HCT116 (cell line): ENCODE results near the gene SPPL2B. TPM values are rescaled to one million over a fixed set of nuclear protein-coding genes. Genes with fewer than 3 reads are reported as not detected.
"Not testable (repeated sequence)": the region's sequence is repeated elsewhere in the genome, so short reads cannot be mapped to it uniquely, and the experiment has no call there.

Experiments used
- ATAC-seq: fragments of 200-7000 bp; cut with Tn5 transposase; 2 replicates; pipeline ENCODE4 v1.9.1; 2020; ENCODE audit warnings: mild to moderate bottlenecking, moderate library complexity
- BruUV-seq: library from RNA; stranded (reverse); fragments of 400-500 nt; replicated peaks from 2 replicates; lab custom pipeline; 2021; lab: Mats Ljungman, UMichigan
- CTCF ChIA-PET: fragments of 300-600 bp; sonication (Branson Sonifier 250); formaldehyde crosslinking; loops from one replicate; lab custom pipeline; 2021; ENCODE audit warnings: antibody characterized with exemption; lab: Charles Lee
- POLR2A ChIA-PET: fragments of 300-600, 350-600 bp; sonication (Branson Sonifier 250); formaldehyde crosslinking; loops from one replicate; lab custom pipeline; 2021; ENCODE audit warnings: antibody characterized with exemption; lab: Charles Lee
- RAD21 ChIA-PET, 2 experiments: fragments of 300-600 bp; sonication (Branson Sonifier 250); formaldehyde crosslinking; loops; one replicate each; lab custom pipeline; 2023; ENCODE audit warnings: low total read pairs in 2 of 2; ENCODE audit not compliant: uncharacterized antibody in 2 of 2, unreplicated experiment in 2 of 2, low non-redundant PET in 1 of 2; lab: Charles Lee
- DNase-seq: peaks from one replicate; pipeline ENCODE4 v3.0.0-alpha.2; 2010; ENCODE audit warnings: low read depth, low spot score
- H2AFZ ChIP-seq: fragments of 200-600 bp; shearing (Covaris generic), sonication (generic); 2 replicates; pipeline ENCODE4 v1.6.1; 2017; ENCODE audit warnings: low read depth, mixed run types, mixed read lengths, antibody characterized with exemption, low read length; ENCODE audit not compliant: poor library complexity, severe bottlenecking
- H3K27ac ChIP-seq: 2 replicates; pipeline ENCODE4 v1.5.1; 2012; ENCODE audit warnings: low read depth, low read length
- H3K27me3 ChIP-seq: fragments of 200-600 bp; sonication (generic); 2 replicates; pipeline ENCODE4 v1.6.1; 2016; ENCODE audit warnings: mixed run types, low read length, mixed read lengths; ENCODE audit not compliant: insufficient read depth
- H3K36me3 ChIP-seq, 2 experiments: fragments of 200-500 bp in 1 of 2; fragments of 200-600 bp in 1 of 2; sonication (Bioruptor generic) in 1 of 2; sonication (generic) in 1 of 2; 2 replicates each; pipeline versions ENCODE4 v1.5.1 to v1.6.1; 2014 to 2016; ENCODE audit warnings: low read length in 2 of 2, inconsistent platforms in 1 of 2, mixed read lengths in 1 of 2, mixed run types in 1 of 2; ENCODE audit not compliant: insufficient read depth in 2 of 2, control insufficient read depth in 1 of 2
- H3K4me1 ChIP-seq, 2 experiments: fragments of 200-600 bp in 1 of 2; sonication (generic) in 1 of 2; 2 replicates each; pipeline versions ENCODE4 v1.5.1 to v1.6.1; 2012 to 2017; ENCODE audit warnings: low read length in 2 of 2, inconsistent platforms in 1 of 2, mild to moderate bottlenecking in 1 of 2, mixed read lengths in 1 of 2, mixed run types in 1 of 2, moderate library complexity in 1 of 2; ENCODE audit not compliant: insufficient read depth in 2 of 2, control insufficient read depth in 1 of 2
- H3K4me2 ChIP-seq: fragments of 200-600 bp; sonication (generic); 2 replicates; pipeline ENCODE4 v1.6.1; 2017; ENCODE audit warnings: mixed run types, low read length, mixed read lengths
- H3K4me3 ChIP-seq, 2 experiments: fragments of 200-600 bp in 1 of 2; sonication (generic) in 1 of 2; replicated peaks in 1 of 2; 2 replicates each; pipeline ENCODE4 v1.5.1; 2011 to 2016; ENCODE audit warnings: low read length in 2 of 2, control low read depth in 1 of 2, low read depth in 1 of 2, mild to moderate bottlenecking in 1 of 2, mixed read lengths in 1 of 2, mixed run types in 1 of 2
- H3K79me2 ChIP-seq: fragments of 200-600 bp; sonication (generic); 2 replicates; pipeline ENCODE4 v1.6.1; 2017; ENCODE audit warnings: mild to moderate bottlenecking, mixed run types, low read length, moderate library complexity, mixed read lengths; ENCODE audit not compliant: insufficient read depth
- H3K9ac ChIP-seq: fragments of 200-600 bp; sonication (generic); 2 replicates; pipeline ENCODE4 v1.6.1; 2016; ENCODE audit warnings: low read length, mixed read lengths
- H3K9me2 ChIP-seq: fragments of 200-600 bp; sonication (generic), shearing (Covaris generic); 2 replicates; pipeline ENCODE4 v1.6.1; 2017; ENCODE audit warnings: mixed run types, mild to moderate bottlenecking, moderate library complexity; ENCODE audit not compliant: insufficient read depth
- H3K9me3 ChIP-seq, 2 experiments: fragments of 200-500 bp in 1 of 2; fragments of 200-600 bp in 1 of 2; sonication (Bioruptor generic) in 1 of 2; sonication (generic) in 1 of 2; 2 replicates each; pipeline ENCODE4 v1.6.1; 2014 to 2017; ENCODE audit warnings: low read length in 2 of 2, mixed read lengths in 2 of 2, inconsistent platforms in 1 of 2, low read depth in 1 of 2, mild to moderate bottlenecking in 1 of 2, mixed run types in 1 of 2, moderate library complexity in 1 of 2; ENCODE audit not compliant: control insufficient read depth in 1 of 2, insufficient read depth in 1 of 2
- H4K20me1 ChIP-seq: fragments of 200-600 bp; sonication (generic), shearing (Covaris generic); 2 replicates; pipeline ENCODE4 v1.6.1; 2017; ENCODE audit warnings: mixed run types, mild to moderate bottlenecking, moderate library complexity; ENCODE audit not compliant: insufficient read depth
- CBX3 ChIP-seq: IDR thresholded peaks from 2 replicates; pipeline ENCODE4 v1.6.1; 2012; ENCODE audit warnings: low read depth
- CEBPB ChIP-seq: IDR thresholded peaks from 2 replicates; pipeline ENCODE4 v1.6.1; 2012; ENCODE audit warnings: low read depth
- EZH2 ChIP-seq: fragments of 200-600 bp; sonication (generic); IDR thresholded peaks from 2 replicates; pipeline ENCODE4 v1.6.1; 2017; ENCODE audit warnings: antibody characterized with exemption, mixed run types
- EZH2phosphoT487 ChIP-seq: fragments of 200-600 bp; IDR thresholded peaks from 2 replicates; pipeline ENCODE4 v1.6.1; 2018; ENCODE audit warnings: antibody characterized with exemption, borderline replicate concordance
- JUND ChIP-seq: IDR thresholded peaks from 2 replicates; pipeline ENCODE4 v1.6.1; 2012
- POLR2AphosphoS5 ChIP-seq: IDR thresholded peaks from 2 replicates; pipeline ENCODE4 v1.6.1; 2011; ENCODE audit warnings: mild to moderate bottlenecking, low read depth, low read length, moderate library complexity
- RAD21 ChIP-seq: IDR thresholded peaks from 2 replicates; pipeline ENCODE4 v1.6.1; 2012; ENCODE audit warnings: low read depth, mild to moderate bottlenecking
- SP1 ChIP-seq: IDR thresholded peaks from 2 replicates; pipeline ENCODE4 v1.6.1; 2012; ENCODE audit warnings: low read depth
- ZFX ChIP-seq: fragments of 450-650 bp; IDR thresholded peaks from 2 replicates; pipeline ENCODE4 v1.6.1; 2017
- ZNF274 ChIP-seq: fragments of 200-500 bp; sonication (Bioruptor generic); IDR thresholded peaks from 2 replicates; pipeline ENCODE4 v1.6.1; 2014; ENCODE audit warnings: mild to moderate bottlenecking, low read depth, low read length, inconsistent platforms
- intact Hi-C: fragments of 100-400 bp; cut with micrococcal nuclease; formaldehyde crosslinking; loops from 2 replicates; pipeline ENCODE4 v1.10.0; 2022
- total RNA-seq: library from RNA; stranded (reverse); gene quantifications from one replicate; pipeline ENCODE4 v1.2.1, GENCODE V29; 2021; ENCODE audit not compliant: unreplicated experiment
- TF ChIP-seq, protein P1 (sequence below): IDR thresholded peaks from 2 replicates; pipeline ENCODE4 v1.6.1; 2012

SPPL2B gene
- total RNA-seq, 1 experiment from 2014 or later, result 83.1 TPM

DNA sequence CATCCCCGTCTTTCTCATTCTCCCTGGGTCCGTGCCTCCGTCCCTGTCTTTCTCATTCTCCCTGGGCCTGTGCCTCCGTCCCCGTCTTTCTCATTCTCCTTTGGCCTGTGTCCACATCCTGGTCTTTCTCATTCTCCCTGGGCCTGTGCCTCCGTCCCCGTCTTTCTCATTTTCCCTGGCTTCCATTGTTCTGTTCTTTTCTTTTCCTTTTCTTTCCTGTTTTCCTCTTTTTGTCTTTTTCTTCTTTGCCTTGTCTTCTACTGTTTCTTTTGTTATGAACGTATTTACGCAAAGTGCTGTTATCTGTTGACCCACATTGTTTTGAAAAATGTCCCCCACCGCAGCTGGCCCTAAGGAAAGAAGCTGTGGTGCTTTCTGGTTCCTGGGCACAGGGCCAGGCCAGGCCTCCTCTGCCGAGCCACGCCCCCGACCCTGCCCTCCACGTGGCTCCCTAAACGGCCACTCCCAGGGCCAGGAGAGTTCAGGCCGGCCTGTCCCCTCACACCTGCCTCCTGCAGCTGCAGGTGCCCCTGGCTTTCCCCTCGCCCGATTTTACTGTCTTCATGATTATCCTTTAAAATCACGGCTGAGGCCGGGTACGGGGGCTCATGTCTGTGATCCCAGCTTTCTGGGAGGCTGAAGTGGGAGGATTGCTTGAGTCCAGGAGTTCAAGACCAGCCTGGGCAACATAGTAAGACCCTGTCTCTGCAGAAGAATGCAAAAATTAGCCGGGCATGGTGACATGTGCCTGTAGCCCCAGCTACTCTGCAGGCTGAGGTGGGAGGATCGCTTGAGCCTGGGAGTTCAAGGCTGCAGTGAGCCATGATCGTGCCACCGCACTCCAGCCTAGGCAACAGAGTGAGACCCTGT, 17.5 kb downstream of the SPPL2B start:
- POLR2A ChIA-PET, result no interaction called here
- H3K36me3 ChIP-seq, result no peaks in the 10 kb centered on the region
- DNase-seq, result no peak
- no peak overlapping the region for H3K27ac ChIP-seq
- TF ChIP-seq CBX3 (no peak), JUND (no peak), EZH2phosphoT487 (no peak), RAD21 (no peak), SP1 (no peak), POLR2AphosphoS5 (no peak), ZNF274 (no peak), CEBPB (no peak), EZH2 (no peak), ZFX (no peak)
- TF ChIP-seq, protein P1, sequence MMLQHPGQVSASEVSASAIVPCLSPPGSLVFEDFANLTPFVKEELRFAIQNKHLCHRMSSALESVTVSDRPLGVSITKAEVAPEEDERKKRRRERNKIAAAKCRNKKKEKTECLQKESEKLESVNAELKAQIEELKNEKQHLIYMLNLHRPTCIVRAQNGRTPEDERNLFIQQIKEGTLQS, result no peak
- TF ChIP-seq, all 23 proteins: peak for 0
- H3K9ac ChIP-seq, result no peak overlapping the region
- H3K79me2 ChIP-seq, result no peaks in the 10 kb centered on the region
- no peak overlapping the region for H2AFZ ChIP-seq
- no TSS peak for BruUV-seq
- H3K9me2 ChIP-seq, result no peaks in the 10 kb centered on the region
- ATAC-seq, result peak; percentile 76
- H3K4me3 ChIP-seq, result no peak overlapping the region
- ChIA-PET CTCF (no interaction called here), RAD21 (no interaction called here)
- H3K9me3 ChIP-seq, result no peaks in the 10 kb centered on the region
- H3K4me1 ChIP-seq, result peaks cover 5 to 8% of the 10 kb centered on the region in 2 experiments; a peak in 3 of 4 replicates
- H3K4me2 ChIP-seq, result no peak overlapping the region; the same call in 1 of the 2 replicates
- no peaks in the 10 kb centered on the region for H4K20me1 ChIP-seq
- intact Hi-C loops, result no loop called here
- no peaks in the 10 kb centered on the region for H3K27me3 ChIP-seq

DNA sequence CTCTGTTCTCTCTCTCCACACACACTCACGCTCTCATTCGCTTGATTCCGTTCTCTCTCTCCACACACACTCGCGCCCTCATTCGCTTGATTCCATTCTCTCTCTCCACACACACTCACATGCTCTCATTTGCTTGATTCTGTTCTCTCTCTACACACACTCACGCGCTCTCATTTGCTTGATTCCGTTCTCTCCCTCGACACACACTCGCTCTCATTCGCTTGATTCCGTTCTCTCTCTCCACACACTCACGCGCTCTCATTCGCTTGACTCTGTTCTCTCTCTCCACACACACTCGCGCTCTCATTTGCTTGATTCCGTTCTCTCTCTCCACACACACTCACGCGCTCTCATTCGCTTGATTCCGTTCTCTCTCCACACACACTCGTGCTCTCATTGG, 21.3 kb downstream of the SPPL2B start:
- H3K9ac ChIP-seq, H3K4me3 ChIP-seq, H3K4me1 ChIP-seq, H3K79me2 ChIP-seq, RAD21 ChIA-PET, ATAC-seq, H3K9me3 ChIP-seq, intact Hi-C loops, H3K36me3 ChIP-seq, H3K9me2 ChIP-seq, H2AFZ ChIP-seq, BruUV-seq, H3K27ac ChIP-seq, POLR2A ChIA-PET, H3K4me2 ChIP-seq, H4K20me1 ChIP-seq, CTCF ChIA-PET, H3K27me3 ChIP-seq, DNase-seq: not testable (repeated sequence)
